Transverse colon (tissue), 4 donors: ENCODE measurements around the gene EML5.

Experiments
- POLR2AphosphoS5 ChIP-seq, 3 donors: sonication (generic); formaldehyde crosslinking; IDR thresholded peaks; one replicate each; pipeline ENCODE4 v1.6.1; 2016; ENCODE audit warnings: antibody characterized with exemption in 3 of 3
- TF ChIP-seq, protein P1 (sequence below), 5 experiments: fragments of 200-600 bp in 3 of 5; fragments of 450-650 bp in 2 of 5; sonication (generic) in 3 of 5; IDR thresholded peaks; 1 replicate in 2 of 5; 2 replicates in 3 of 5; pipeline ENCODE4 v1.5.1; 2016 to 2017; ENCODE audit warnings: antibody characterized with exemption in 5 of 5, inconsistent platforms in 3 of 5, mild to moderate bottlenecking in 2 of 5, moderate library complexity in 1 of 5

DNA sequence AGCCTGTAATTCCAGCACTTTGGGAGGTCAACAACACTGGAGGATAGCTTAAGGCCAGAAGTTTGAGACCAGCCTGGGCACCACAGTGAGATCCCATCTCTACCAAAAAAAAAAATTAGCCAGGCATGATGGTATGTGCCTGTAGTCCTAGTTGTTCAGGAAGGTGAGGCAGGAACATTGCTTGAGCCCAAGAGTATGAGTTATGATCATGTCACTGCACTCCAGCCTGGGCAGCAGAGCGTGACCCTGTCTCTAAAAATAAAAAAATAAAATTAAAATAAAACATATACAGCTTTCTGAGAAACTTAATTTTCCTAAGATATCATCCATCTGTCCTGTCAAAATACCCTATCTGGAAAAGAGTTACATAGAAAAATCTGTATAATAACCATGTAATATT lies 38.9 kb downstream of the EML5 start:
- TF ChIP-seq, protein P1, sequence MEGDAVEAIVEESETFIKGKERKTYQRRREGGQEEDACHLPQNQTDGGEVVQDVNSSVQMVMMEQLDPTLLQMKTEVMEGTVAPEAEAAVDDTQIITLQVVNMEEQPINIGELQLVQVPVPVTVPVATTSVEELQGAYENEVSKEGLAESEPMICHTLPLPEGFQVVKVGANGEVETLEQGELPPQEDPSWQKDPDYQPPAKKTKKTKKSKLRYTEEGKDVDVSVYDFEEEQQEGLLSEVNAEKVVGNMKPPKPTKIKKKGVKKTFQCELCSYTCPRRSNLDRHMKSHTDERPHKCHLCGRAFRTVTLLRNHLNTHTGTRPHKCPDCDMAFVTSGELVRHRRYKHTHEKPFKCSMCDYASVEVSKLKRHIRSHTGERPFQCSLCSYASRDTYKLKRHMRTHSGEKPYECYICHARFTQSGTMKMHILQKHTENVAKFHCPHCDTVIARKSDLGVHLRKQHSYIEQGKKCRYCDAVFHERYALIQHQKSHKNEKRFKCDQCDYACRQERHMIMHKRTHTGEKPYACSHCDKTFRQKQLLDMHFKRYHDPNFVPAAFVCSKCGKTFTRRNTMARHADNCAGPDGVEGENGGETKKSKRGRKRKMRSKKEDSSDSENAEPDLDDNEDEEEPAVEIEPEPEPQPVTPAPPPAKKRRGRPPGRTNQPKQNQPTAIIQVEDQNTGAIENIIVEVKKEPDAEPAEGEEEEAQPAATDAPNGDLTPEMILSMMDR (IDR thresholded peaks at IDR 0.05), result no peak
- TF ChIP-seq POLR2AphosphoS5 (IDR thresholded peaks at IDR 0.05), result no peak
